Measurements from ENCODE around the gene CREM. TPM values are rescaled to one million over a fixed set of nuclear protein-coding genes. Genes with fewer than 3 reads are reported as not detected.
A peak's percentile ranks its signal among the peaks of the same experiment; 100 is the strongest.

Gene CREM
- polyA plus RNA-seq, 5 donors: 34.1 to 41.1 (median 38.0) TPM

DNA sequence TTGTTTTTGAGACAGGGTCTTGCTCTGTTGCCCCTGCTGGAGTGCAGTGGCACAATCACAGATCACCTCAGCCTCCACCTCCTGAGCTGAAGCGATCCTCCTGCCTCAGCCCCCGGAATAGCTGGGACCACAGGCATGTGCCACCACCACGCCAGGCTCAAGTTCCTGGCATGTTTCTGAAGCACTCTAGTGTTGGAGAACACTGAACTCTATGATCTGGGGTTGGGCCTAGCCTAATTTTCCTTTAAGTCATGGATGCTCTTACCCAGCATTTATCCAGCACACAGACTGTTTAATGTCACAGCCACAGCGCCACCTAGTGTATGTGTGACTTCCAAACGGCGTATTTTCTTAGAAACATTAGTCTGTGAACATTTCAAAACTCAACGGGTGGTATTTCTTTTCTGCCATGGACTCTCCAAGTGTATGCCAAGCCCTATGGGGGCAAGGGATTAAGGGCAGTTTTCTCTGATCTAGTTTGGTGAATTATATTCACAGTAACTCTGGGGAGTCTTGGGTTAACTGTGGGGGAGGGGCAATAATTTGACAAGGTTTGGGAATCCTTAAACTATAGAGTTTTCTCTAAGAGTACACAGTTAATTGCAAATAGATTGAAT lies 91.8 kb downstream of the CREM start:
- DNase-seq: peak; percentile 75 to 85

DNA sequence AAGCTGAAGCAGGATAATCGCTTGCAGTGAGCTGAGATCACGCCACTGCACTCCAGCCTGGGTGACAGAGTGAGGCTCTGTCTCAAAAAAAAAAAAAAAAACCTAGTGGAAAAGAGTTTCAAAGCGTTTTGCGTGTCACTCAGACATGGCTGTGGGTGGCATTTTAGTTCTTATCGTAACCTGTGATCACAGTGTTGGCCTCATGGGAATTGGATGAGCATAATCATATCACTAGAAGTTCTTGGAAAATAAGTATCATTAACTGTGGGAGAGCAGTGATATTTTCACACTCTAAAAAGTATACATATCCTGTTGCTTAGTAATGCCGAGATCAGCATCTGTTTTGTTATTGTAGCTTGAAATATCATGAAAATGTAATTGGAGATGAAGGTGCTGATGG lies 92.6 kb downstream of the CREM start:
- no peak for DNase-seq

DNA sequence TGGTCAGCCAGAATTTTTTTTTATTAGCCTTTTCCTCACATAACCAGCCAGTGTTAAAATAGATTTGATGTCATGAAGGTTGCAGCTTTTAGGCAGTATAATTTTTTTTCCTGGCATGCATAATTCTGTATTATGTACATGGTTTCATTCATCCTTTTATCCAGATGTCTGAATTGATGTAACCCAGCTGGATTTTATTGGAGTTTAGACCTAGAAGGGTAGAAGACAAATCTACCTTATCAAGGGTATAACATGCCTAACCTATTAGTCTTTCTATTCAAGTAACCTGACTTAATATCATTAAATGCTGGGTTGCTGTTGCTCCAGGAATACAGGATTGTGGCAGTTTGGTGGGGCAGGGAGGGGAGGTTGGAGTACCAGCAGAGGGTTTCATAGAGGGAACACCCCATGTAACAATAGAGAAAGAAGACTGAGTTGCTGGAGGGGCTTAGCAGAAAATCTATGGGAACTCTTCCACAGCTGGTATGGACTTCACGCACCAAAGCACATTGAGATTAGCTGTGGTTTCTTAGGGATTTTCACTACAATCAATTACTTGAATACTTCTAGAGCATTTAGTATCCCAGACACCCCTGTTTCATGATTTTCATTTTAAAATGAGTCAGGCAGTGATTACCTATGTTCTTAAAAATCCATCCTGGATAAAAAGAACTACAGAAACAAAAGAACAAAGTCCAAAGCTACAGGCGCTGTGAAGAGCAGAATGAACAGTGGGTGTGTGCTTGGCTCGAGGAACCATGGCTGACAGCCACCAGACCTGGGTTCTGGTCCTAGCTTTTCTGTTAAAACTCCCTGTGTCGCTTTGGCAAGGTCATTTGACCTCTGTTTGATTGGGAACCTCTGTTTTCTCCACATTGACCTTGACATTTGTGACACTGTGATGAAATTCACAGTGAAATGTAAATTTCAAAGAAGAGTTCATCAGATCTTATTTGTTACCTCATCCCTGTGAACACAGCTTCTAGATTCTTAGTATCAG lies 93.5 kb downstream of the CREM start:
- no peak for DNase-seq

DNA sequence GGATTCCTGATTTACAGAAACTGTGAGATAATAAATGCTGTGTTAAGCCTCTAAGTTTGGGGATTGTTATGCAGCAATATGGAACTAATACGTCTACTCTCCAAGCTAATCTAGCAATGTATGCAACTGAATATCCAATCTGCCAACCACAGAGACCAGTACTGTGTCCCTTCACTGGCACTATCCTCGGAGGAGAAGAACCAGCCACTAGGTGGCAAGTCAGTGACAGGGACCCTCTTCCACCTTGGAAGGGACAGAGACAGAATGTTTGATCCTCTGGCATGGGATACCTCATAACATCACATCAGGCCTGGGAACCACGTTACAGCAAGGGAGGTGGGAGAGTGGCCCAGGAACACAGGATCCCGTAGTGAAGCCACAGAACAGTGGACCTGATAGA lies 96.4 kb downstream of the CREM start:
- no peak for DNase-seq

DNA sequence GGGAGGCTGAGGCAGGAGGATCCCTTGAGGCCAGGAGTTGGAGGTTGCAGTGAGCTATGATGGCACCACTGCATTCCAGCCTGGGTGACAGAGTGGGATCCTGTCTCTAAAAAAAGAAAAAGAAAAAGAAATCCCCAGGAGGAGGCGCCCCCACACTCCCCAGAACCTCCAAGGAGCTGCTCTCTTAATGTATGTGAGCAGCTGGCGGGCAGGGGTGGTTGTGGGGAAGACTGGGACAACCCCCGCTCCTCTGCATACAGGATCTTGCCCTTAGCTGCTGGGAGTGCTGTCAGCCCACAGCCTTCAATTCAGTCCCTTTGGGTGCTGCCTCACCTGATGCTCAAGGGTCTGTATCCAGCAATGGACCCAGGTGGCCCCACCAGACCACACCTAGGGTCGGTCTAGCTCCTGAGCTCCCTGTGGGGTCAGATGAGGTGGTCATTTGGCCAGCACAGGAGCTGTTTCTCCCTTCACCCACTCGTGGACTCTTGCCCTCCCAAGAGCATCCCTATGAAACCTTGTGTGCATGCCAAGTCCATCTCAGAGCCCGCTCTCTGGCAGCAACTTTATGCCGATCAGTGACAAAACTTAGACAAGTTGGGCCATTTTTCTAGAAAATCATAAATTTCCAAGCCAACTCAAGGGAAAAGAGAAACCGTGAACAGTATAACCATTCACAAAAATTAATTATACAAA lies 97.5 kb downstream of the CREM start:
- no peak for DNase-seq

DNA sequence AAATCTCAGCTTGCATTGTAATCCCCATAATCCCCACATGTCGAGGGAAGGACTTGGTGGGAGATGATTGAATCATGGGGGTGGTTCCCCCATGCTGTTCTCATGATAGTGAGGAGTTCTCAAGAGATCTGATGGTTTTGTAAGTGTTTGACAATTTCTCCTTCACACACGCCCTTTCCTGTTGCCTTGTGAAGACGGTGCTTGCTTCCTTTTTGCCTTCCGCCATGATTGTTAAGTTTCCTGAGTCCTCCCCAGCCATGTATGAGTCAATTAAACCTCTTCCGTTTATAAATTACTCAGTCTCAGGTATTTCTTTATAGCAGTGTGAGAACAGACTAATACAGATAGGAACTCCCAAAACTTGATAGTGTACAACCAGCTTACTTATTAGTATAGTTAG lies 98.6 kb downstream of the CREM start:
- DNase-seq: no peak

DNA sequence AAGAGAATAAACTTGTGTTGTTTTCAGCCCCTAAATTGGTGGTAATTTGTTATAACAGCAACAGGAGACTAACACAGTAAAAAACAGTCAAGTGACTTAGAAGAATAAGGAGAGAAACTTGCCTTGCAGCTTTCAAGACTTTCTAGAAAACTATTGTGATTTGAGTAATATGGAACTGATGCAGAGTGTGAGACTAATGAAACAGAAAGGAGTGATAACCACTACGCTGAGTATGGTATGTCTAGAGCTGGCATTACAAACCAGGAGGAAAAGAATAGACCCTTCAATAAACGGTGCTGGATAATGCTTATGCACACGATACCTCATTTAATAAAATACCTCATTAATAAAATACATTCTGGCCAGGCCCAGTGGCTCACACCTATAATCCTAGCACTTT lies 99.9 kb downstream of the CREM start:
- no peak for DNase-seq

DNA sequence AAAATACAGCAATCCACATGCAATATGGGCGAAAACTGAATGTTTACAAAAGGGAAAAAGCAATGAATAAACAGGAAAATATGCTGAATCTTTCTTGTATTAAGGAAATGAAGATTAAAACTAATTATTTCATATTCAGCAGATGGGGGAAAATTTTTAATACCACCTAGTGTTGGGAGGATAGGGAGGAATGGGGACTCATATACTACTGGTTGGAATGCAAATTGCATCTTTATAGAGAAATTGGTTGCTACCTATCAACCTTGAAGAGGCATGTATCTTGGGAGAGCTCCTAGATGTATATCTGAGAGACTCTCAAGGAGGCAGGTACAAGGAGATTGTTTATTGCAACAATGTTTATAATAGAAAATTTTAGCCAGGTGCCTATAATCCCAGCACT lies 101.4 kb downstream of the CREM start:
- DNase-seq: no peak

DNA sequence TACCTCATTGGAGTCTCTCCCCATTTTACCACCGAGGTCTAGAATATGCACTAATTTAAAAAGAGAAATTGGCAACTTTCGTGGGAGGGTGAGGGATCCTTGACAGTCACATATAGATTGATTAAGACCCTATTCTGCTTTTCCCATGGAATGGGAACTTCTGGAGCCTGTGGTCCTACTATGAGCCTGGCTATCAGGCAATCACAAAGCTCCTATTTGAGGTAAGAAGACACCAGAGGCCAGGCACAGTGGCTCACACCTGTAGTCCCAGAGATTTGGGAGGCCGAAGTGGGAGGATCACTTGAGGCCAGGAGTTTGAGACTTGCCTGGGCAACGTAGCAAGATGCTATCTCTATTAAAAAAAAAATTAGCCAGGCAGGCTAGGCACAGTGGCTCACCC lies 105.0 kb downstream of the CREM start:
- DNase-seq: no peak

DNA sequence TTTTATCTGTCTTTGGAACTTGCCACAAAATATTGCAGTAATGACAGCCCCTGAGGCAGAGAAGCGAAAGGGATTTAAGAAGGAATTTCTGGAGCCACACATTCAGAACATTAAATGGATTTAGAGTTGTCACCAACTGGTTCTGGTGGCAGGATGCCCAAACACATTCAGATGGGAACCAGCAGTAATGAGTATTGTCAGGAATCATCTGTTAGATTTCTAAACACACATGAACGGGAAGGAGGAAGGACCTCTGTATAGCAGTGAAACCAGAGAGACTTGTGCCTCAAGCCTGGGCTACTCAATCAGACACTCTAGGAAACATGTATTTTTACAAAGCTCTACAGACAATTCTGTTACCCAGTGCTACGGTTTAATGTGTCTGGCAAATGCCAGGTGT lies 105.9 kb downstream of the CREM start:
- DNase-seq: no peak

DNA sequence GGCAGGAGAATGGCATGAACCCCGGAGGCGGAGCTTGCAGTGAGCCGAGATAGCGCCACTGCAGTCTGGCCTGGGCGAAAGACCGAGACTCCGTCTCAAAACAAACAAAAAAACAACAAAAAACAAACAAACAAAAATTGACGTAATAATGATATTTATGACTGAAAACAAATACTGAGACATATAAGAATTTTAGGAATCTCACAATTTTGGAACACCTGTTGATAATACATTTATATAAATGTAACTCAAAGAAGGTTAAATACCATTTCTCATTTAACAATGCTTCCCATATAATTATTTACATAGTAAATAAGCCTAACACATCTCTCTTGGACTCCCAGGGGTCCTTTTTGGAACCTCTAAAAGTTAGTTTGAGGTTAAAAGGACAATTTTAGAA lies 107.4 kb downstream of the CREM start:
- DNase-seq: no peak

DNA sequence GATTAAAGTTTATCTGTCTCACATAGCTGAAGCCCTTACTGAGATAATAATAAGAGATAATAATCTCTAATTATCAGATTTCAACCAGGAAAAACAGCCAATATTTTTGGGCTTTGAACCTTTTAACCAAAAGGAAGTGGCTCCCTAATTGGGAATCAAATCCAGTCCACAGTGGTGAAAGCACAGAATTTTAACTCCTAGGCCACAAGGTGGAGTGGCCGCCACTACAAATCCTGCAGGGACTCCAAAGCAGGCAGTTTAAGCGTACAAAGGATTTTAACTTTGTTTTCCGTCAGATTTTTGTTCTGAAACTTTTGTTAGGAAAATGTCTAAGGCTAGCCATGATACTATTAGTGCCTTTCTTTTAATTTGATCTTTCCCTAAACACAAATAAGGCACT lies 110.1 kb downstream of the CREM start:
- DNase-seq: no peak

DNA sequence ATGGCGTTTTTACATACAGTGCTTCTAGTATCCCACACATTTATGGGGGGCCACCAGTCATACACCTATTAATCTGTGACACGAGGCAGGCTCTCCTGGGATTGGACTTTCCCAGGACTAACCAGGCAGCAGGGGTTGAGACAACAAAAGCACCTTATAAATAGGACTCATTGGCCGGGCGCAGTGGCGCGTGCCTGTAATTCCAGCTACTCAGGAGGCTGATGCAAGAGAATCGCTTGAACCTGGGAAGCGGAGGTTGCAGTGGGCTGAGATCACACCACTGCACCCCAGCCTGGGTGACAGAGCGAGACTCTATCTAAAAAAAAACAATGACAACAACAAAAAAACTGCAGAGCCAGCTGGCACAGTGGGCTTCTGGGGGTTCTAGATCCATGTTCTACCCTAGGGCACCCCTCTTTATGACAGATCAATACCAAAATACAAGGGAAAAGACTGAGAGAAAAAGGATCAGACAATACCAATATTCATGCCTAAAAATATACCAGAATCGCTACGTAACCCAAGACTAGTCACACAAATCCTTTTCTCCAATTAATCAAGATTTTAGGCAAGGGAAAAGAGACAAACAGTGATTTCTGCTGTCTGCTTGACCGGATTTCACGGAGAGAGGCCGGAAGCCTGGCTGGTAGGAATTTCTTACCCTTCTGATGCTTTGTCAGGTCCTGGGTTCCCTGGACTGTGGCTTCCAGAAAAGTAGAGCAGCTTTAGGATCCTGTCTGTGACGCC lies 111.3 kb downstream of the CREM start:
- no peak for DNase-seq

DNA sequence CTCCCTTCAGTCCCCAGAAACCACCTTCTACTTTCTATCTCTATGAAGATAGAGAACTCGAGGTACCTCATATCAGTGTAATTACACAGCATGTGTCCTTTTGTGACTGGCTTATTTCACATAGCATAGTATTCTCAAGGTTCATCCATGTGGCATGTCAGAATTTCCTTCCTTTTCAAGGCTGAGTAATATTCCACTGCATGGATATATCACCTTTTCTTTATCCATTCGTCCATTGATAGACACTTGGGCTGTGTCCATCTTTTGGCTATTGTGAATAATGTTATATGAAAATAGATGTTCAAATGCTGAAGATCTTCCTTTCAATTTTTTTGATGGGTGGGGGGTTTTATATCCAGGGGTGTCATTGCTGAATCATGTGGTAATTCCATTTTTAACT lies 117.9 kb downstream of the CREM start:
- no peak for DNase-seq

DNA sequence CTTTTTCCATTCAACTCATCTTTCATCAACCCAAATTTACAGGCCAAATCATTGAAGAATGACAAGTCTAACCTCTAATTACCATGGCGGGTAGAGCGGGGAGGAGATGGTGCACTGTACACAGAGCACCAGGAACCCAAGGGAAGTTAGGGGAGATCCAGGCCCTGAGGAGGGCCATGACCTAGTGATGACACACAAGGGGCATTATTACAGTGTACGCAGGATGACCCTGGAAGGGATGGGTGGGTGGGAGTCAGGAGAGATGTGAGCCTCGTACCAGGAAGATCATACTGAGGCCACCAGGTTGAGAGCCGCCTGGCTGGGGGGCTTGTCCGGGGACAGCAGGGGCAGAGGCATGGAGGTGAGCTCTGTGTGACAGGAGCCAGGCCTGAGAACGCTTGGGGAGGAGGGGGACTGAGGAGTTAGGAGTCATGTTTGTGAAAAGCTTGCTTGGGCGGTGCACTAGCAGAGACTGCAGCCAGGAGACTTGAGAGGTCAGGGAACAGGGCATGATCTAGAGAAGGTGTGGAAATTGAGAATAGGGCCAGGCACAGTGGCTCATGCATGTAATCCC lies 120.2 kb downstream of the CREM start:
- DNase-seq: no peak

DNA sequence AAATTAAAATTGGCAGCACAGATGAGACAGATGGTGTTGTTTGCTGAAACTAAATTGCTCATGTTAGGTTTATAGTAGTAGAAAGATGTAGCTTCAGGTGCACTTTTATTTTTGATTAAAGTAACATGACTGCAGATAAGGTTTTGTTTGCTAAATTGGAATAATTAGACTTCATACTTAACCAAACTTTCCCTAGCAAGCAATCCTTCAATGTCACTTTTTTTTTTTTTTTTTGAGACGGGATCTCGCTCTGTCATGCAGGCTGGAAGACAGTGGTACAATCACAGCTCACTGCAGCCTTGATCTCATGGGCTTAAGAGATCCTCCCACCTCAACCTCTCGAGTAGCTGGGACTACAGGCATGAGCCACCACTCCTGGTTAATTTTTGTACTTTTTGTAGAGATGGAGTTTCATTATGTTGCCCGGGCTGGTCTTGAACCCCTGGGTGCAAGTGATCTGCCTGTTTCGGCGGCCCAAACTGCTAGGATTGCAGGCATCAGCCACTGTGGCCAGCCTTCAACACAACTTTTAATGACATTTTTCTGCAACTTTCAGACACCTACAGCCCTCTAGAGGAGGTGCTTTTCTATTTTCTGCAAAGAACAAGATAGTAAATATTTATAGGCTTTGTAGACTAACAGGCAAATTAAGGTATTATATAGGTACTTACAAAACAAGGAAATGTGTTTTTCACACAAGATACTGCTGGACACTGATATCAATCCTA lies 124.9 kb downstream of the CREM start:
- DNase-seq: no peak

DNA sequence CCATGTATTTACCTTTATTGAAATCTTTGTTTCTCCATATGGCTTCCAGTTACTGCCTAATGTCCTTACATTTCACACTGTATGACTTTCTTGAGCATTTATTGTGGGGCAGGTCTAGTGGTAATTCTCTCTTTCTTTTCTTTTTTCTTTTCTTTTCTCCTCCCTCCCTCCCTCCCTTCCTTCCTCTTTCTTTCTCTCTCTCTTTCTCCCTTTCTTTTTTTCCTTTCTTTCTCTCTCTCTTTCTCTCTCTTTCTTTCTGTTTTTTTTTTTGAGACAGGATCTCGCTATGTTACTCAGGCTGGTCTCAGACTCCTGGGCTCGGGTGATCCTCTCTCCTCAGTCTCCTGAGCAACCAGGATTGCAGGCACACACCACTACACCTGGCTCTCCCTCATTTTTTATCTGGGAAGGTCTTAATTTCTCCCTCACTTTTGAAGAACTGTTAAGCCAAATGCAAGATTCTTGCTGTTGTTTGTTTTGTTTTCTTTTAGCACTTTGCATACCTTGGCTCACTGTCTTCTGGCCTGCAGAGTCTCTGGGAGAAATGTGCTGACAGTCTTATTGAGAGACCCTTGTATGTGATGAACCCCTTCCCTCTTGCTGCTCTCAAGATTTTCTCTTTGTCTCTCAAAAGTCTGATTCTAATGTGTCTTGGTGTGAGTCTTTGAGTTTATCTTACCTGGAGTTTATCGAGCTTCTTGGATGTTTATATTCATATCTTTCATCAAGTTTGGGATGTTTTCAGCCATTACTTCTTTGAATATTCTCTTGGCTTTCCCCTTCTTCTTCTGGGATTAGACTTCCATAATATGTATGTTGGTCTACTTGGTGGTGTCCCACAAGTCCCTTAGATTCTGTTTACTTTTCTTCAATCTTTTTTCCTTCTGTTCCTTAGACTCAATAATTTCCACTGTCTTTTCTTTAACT lies 130.7 kb downstream of the CREM start:
- no peak for DNase-seq

DNA sequence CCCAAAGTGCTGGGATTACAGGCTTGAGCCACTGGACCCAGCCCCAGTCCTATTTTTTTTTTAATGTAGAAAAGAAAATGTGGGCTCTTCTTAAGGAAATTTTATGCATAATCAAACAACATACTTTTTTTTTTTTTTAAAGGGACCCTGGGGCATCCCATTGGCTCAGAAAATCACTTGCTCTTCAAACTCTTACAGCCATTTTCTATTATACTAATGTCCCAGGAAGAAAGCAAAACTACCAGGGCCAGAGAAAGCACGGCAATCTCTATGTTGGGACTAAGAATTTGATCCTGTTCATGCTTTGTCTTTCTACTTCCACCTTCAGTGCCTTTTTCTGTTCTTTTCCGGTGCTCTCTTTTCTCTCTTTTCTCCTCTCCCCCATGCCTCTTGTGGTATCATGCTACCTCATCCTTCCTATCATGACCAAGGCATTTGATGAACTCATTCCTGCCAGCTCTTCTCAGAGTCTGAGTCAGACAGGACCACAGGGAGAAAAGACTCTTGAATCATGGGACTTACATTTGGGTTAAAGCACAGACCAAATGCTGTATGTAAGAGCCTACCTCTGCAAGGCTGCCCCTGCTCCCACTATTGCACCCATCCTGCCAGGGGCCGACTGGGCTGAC lies 133.2 kb downstream of the CREM start:
- no peak for DNase-seq

DNA sequence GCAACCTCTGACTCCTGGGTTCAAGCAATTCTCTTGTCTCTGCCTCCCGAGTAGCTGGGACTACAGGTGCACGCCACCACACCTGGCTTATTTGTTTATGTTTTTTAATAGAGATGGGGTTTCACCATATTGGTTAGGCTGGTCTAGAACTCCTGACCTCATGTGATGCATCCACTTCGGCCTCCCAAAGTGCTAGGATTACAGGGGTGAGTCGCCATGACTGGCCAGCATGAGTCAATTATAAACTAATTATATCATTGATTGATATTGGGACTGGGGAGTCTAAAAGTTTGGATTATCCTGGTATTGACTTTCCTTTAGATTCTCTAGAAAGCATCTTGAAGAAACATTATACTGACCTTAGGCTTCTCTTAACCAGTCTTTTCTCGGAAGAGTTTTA lies 135.8 kb downstream of the CREM start:
- DNase-seq: no peak

All from right lung (tissue), 5 donors.